ENCODE data around the gene LIFR. TPM values are rescaled to one million over a fixed set of nuclear protein-coding genes. Genes with fewer than 3 reads are reported as not detected.

The LIFR gene
- total RNA-seq, 1 experiment from 2014 or later: 91.3 TPM

- in situ Hi-C loops (cut with HindIII; ENCODE audit: low pct_unique_long_range_greater_than_20kb, low sequenced_read_pairs): no loop called here
- DNase-seq (ENCODE audit: low read depth, low spot score): no peak
- no peak for ATAC-seq
- H3K36me3 ChIP-seq (ENCODE audit: control insufficient read depth, insufficient read depth, low read length): no peaks in the 10 kb centered on the region; the same call in 1 of the 2 replicates
- H3K27me3 ChIP-seq (ENCODE audit: control insufficient read depth, insufficient read depth, low read length): no peaks in the 10 kb centered on the region
- CTCF ChIA-PET: no interaction called here
- peaks cover 4% of the 10 kb centered on the region; the same call in 1 of the 2 replicates for H3K9me3 ChIP-seq (ENCODE audit: control insufficient read depth, insufficient read depth, low read depth, low read length)
- intact Hi-C loops (cut with micrococcal nuclease; ENCODE audit: unreplicated experiment): no loop called here
- TF ChIP-seq TCF7L2 (IDR thresholded peaks at IDR 0.05; ENCODE audit: low read depth, low read length): no peak
- no peak for TF ChIP-seq POLR2AphosphoS5 (IDR thresholded peaks at IDR 0.05; ENCODE audit: low read depth, low read length)
- no peak for TF ChIP-seq SIN3A (IDR thresholded peaks at IDR 0.05; ENCODE audit: borderline replicate concordance, insufficient read depth, low read depth, low read length)
- H3K27ac ChIP-seq (ENCODE audit: low read length): peak overlapping the region; percentile 40; the same call in 1 of the 2 replicates
- H3K4me1 ChIP-seq (ENCODE audit: control insufficient read depth, insufficient read depth, low read length): peaks cover 58% of the 10 kb centered on the region
- POLR2A ChIA-PET: interaction anchor here (0.6 kb wide), 1 partner anchor 303 kb away, joined by 4 read pairs; no protein-coding TSS in a partner anchor
- no TSS peak for BruUV-seq (replicated peaks)
- no peak overlapping the region for H3K4me3 ChIP-seq (ENCODE audit: low read depth in 2 of 2, low read length in 2 of 2)
Measured at GRCh38 chr5:38533286-38534155, 22.9 kb downstream of the LIFR start.

GRCh38 chr5:38532165-38532669 is 24.2 kb downstream of the LIFR start:
- peak; percentile 65 for ATAC-seq
- Histone ChIP-seq H3K27ac (ENCODE audit: low read length) (peak overlapping the region; percentile 58), H3K4me1 (ENCODE audit: control insufficient read depth, insufficient read depth, low read length) (peaks cover 64% of the 10 kb centered on the region), H3K27me3 (ENCODE audit: control insufficient read depth, insufficient read depth, low read length) (no peaks in the 10 kb centered on the region), H3K9me3 (ENCODE audit: control insufficient read depth, insufficient read depth, low read depth, low read length) (peaks cover 4% of the 10 kb centered on the region; the same call in 1 of the 2 replicates), H3K36me3 (ENCODE audit: control insufficient read depth, insufficient read depth, low read length) (no peaks in the 10 kb centered on the region; the same call in 1 of the 2 replicates), H3K4me3 (ENCODE audit: low read depth in 2 of 2, low read length in 2 of 2) (no peak overlapping the region)
- no peak for TF ChIP-seq SIN3A (IDR thresholded peaks at IDR 0.05; ENCODE audit: borderline replicate concordance, insufficient read depth, low read depth, low read length)
- TF ChIP-seq TCF7L2 (IDR thresholded peaks at IDR 0.05; ENCODE audit: low read depth, low read length): 0 out of 2 replicates have a peak, but pooled peaks have one; percentile 25
- CTCF ChIA-PET: interaction anchor here (0.6 to 0.8 kb wide), 2 partner anchors 275 to 277 kb away, joined by 3 read pairs; no protein-coding TSS in a partner anchor
- in situ Hi-C loops (cut with HindIII; ENCODE audit: low pct_unique_long_range_greater_than_20kb, low sequenced_read_pairs): no loop called here
- intact Hi-C loops (cut with micrococcal nuclease; ENCODE audit: unreplicated experiment): no loop called here
- no peak for DNase-seq (ENCODE audit: low read depth, low spot score)
- POLR2A ChIA-PET: no interaction called here
- no TSS peak for BruUV-seq (replicated peaks)

GRCh38 chr5:38531518-38531917 is 24.9 kb downstream of the LIFR start:
- Histone ChIP-seq H3K27me3 (ENCODE audit: control insufficient read depth, insufficient read depth, low read length) (no peaks in the 10 kb centered on the region), H3K4me3 (ENCODE audit: low read depth in 2 of 2, low read length in 2 of 2) (no peak overlapping the region), H3K4me1 (ENCODE audit: control insufficient read depth, insufficient read depth, low read length) (peaks cover 58% of the 10 kb centered on the region), H3K27ac (ENCODE audit: low read length) (0 out of 2 replicates have a peak overlapping the region, but pooled peaks have one; percentile 58), H3K36me3 (ENCODE audit: control insufficient read depth, insufficient read depth, low read length) (peaks cover 2% of the 10 kb centered on the region; the same call in 1 of the 2 replicates), H3K9me3 (ENCODE audit: control insufficient read depth, insufficient read depth, low read depth, low read length) (peaks cover 4% of the 10 kb centered on the region; the same call in 1 of the 2 replicates)
- POLR2A ChIA-PET: no interaction called here
- in situ Hi-C loops (cut with HindIII; ENCODE audit: low pct_unique_long_range_greater_than_20kb, low sequenced_read_pairs): no loop called here
- CTCF ChIA-PET: no interaction called here
- TF ChIP-seq TCF7L2 (IDR thresholded peaks at IDR 0.05; ENCODE audit: low read depth, low read length) (no peak), POLR2AphosphoS5 (IDR thresholded peaks at IDR 0.05; ENCODE audit: low read depth, low read length) (no peak), SIN3A (IDR thresholded peaks at IDR 0.05; ENCODE audit: borderline replicate concordance, insufficient read depth, low read depth, low read length) (no peak), CTCF (IDR thresholded peaks at IDR 0.05) (no peak), REST (IDR thresholded peaks at IDR 0.05; ENCODE audit: insufficient read depth in 1 of 2, low read depth in 2 of 2, low read length in 1 of 2) (no peak)
- intact Hi-C loops (cut with micrococcal nuclease; ENCODE audit: unreplicated experiment): no loop called here
- BruUV-seq (replicated peaks): no TSS peak
- DNase-seq (ENCODE audit: low read depth, low spot score) (no peak), ATAC-seq (no peak)
